Cardiac septum (tissue), 1 donor: ENCODE measurements around the gene METTL1. TPM values are rescaled to one million over a fixed set of nuclear protein-coding genes. Genes with fewer than 3 reads are reported as not detected.

Experiments
- DNase-seq: peaks from one replicate; pipeline ENCODE4 v3.0.0-alpha.2; 2020; ENCODE audit warnings: low spot score
- intact Hi-C: fragments of 100-400 bp; cut with DNase I; formaldehyde crosslinking; loops from one replicate; pipeline ENCODE4 v1.14.0; 2022
- total RNA-seq: library from RNA; stranded (reverse); fragmentation: NEBNext Ultra II Directional; extraction: Animal tissue kit (Norgen Biotek cat#: 25700); gene quantifications from one replicate; pipeline ENCODE4 v1.2.1, GENCODE V29; 2021
- donor health status: DM: no; HTN: no; CAD: no.

The METTL1 gene
- total RNA-seq, 1 donor from 2014 or later: 13.3 TPM

GRCh38 chr12:57772429-57773322 lies 771 bp upstream of the METTL1 start, which contains the start of gene EEF1AKMT3:
Gene EEF1AKMT3, plus strand, starts transcription at chr12:57772614. Its CDS starts 111 bp downstream, at chr12:57772725.
- intact Hi-C loops: loop anchor here (1.0 kb wide), 1 partner anchor 10 kb away; the partner anchor contains the start of gene TSFM
- DNase-seq: peak; percentile 78

- intact Hi-C loops: loop anchor here (2.0 kb wide), 1 partner anchor 19 kb away; the partner anchor contains the start of gene CDK4
- peak; percentile 86 for DNase-seq
Measured at GRCh38 chr12:57771236-57771872, 551 bp downstream of the METTL1 start.

- DNase-seq: no peak
Measured at GRCh38 chr12:57770734-57771133, 1.2 kb downstream of the METTL1 start.

GRCh38 chr12:57769594-57769993 lies 2.3 kb downstream of the METTL1 start:
- intact Hi-C loops: no loop called here
- no peak for DNase-seq

More at GRCh38 chr12:57770734-57771133, 1.2 kb downstream of the METTL1 start:
- intact Hi-C loops: loop anchor here (2.0 kb wide), 1 partner anchor 18 kb away; the partner anchor contains the start of gene CDK4

- no peak for DNase-seq
- intact Hi-C loops: no loop called here
Measured at GRCh38 chr12:57767876-57768275, 4.0 kb downstream of the METTL1 start.

GRCh38 chr12:57767305-57767698 lies 4.6 kb downstream of the METTL1 start:
- intact Hi-C loops: no loop called here
- no peak for DNase-seq

GRCh38 chr12:57766464-57767304 lies 5.2 kb downstream of the METTL1 start, which contains the start of gene CYP27B1:
Gene CYP27B1, minus strand, starts transcription at chr12:57767078. Its CDS starts 37 bp downstream, at chr12:57767041.
- intact Hi-C loops: no loop called here
- no peak for DNase-seq

GRCh38 chr12:57765698-57766463 lies 6.0 kb downstream of the METTL1 start:
- intact Hi-C loops: no loop called here
- no peak for DNase-seq

GRCh38 chr12:57765003-57765697 lies 6.8 kb downstream of the METTL1 start:
- no peak for DNase-seq
- intact Hi-C loops: no loop called here

GRCh38 chr12:57764662-57765002 lies 7.3 kb downstream of the METTL1 start:
- no peak for DNase-seq
- intact Hi-C loops: no loop called here

GRCh38 chr12:57763881-57764661 lies 7.8 kb downstream of the METTL1 start:
- DNase-seq: no peak
- intact Hi-C loops: no loop called here

- no peak for DNase-seq
- intact Hi-C loops: no loop called here
Measured at GRCh38 chr12:57762463-57762862, 9.4 kb downstream of the METTL1 start.

GRCh38 chr12:57761391-57761998 lies 10.4 kb downstream of the METTL1 start:
- DNase-seq: no peak
- intact Hi-C loops: no loop called here

- intact Hi-C loops: no loop called here
- no peak for DNase-seq
Measured at GRCh38 chr12:57760347-57760982, 11.4 kb downstream of the METTL1 start.

- no peak for DNase-seq
- intact Hi-C loops: no loop called here
Measured at GRCh38 chr12:57759360-57759980, 12.4 kb downstream of the METTL1 start.
